ENCODE data around the gene CPB2. TPM values are rescaled to one million over a fixed set of nuclear protein-coding genes. Genes with fewer than 3 reads are reported as not detected.

Gene CPB2
- total RNA-seq, 1 experiment from 2014 or later, result not detected

DNA sequence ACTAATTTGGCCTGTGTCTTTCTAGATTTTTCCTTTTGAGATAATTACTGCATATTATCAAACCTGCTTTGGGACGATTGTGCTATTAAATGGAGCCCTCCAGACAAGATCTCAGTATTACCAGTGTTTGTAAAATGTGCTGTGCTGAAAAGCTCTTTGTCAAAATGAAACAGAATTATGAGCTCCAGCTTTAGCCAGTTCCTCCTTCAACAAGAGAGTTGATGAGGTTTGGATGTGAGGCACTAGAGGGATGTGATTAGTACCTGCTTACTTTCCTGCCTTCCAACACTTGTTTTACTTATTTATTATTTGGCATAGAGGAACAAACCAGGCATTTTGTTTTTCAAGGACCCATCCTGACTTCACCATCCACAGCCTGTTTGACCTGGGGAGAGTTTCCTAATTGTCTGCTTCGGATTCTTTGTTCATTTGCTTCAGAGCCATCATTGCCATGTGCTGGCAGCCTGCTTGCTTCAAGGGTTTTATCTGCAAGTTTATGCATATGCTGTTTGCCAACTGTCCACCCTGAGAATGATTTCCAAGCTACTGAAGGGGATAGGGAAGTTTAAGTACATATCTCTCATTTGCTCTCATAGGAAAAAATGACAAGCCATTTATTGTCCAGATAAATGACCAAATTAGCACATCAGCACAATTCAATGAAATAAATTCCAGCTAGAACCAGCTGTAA lies 32.9 kb upstream of the CPB2 start:
- BruUV-seq (replicated peaks), result no TSS peak
- no peaks in the 10 kb centered on the region for H3K27me3 Mint-ChIP-seq (ENCODE audit: insufficient read depth, unreplicated experiment)
- H3K4me1 Mint-ChIP-seq (ENCODE audit: insufficient read depth, unreplicated experiment), result no peaks in the 10 kb centered on the region
- ChIA-PET POLR2A (interaction anchor here (1.0 kb wide), 1 partner anchor 9 kb away, joined by 3 read pairs; no protein-coding TSS in a partner anchor), CTCF (interaction anchor here (0.7 to 1.3 kb wide), 2 partner anchors 514 to 770 kb away, joined by 3 to 6 read pairs; no protein-coding TSS in a partner anchor)
- intact Hi-C loops (cut with micrococcal nuclease), result no loop called here
- no peak overlapping the region for H3K4me3 Mint-ChIP-seq (ENCODE audit: unreplicated experiment)
- no peaks in the 10 kb centered on the region for H3K36me3 Mint-ChIP-seq (ENCODE audit: insufficient read depth, unreplicated experiment)
- H3K27ac Mint-ChIP-seq (ENCODE audit: low read depth, unreplicated experiment), result no peak overlapping the region
- H3K9me3 Mint-ChIP-seq (ENCODE audit: unreplicated experiment), result no peaks in the 10 kb centered on the region
- TF ChIP-seq, protein P1, sequence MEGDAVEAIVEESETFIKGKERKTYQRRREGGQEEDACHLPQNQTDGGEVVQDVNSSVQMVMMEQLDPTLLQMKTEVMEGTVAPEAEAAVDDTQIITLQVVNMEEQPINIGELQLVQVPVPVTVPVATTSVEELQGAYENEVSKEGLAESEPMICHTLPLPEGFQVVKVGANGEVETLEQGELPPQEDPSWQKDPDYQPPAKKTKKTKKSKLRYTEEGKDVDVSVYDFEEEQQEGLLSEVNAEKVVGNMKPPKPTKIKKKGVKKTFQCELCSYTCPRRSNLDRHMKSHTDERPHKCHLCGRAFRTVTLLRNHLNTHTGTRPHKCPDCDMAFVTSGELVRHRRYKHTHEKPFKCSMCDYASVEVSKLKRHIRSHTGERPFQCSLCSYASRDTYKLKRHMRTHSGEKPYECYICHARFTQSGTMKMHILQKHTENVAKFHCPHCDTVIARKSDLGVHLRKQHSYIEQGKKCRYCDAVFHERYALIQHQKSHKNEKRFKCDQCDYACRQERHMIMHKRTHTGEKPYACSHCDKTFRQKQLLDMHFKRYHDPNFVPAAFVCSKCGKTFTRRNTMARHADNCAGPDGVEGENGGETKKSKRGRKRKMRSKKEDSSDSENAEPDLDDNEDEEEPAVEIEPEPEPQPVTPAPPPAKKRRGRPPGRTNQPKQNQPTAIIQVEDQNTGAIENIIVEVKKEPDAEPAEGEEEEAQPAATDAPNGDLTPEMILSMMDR (IDR thresholded peaks at IDR 0.05; ENCODE audit: unreplicated experiment), result no peak
- DNase-seq (ENCODE audit: unreplicated experiment), result no peak

DNA sequence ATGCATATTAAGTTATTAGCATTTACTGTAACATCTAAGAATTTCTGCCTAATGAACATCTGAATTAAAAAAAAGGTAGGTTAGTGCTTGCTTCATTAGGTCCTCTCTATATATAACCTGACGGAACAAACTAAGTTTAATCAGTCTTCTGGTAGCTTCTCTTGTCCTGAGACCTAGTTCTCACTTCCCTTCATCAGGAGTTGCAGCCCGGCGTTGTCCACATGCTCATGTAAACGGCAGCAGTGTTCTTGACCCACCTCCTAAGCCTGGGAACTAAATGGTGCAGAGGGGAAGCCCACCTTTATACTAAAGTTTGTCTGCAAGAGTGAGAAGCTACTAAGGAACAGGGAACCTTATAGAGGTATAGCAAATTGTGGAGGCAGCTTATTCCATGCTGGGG lies 31.9 kb upstream of the CPB2 start:
- CTCF ChIA-PET, result interaction anchor here (0.7 to 2.5 kb wide), 4 partner anchors 10 to 513 kb away, joined by 3 to 13 read pairs (median 4); no protein-coding TSS in a partner anchor
- H3K27ac Mint-ChIP-seq (ENCODE audit: low read depth, unreplicated experiment), result no peak overlapping the region
- intact Hi-C loops (cut with micrococcal nuclease), result no loop called here

DNA sequence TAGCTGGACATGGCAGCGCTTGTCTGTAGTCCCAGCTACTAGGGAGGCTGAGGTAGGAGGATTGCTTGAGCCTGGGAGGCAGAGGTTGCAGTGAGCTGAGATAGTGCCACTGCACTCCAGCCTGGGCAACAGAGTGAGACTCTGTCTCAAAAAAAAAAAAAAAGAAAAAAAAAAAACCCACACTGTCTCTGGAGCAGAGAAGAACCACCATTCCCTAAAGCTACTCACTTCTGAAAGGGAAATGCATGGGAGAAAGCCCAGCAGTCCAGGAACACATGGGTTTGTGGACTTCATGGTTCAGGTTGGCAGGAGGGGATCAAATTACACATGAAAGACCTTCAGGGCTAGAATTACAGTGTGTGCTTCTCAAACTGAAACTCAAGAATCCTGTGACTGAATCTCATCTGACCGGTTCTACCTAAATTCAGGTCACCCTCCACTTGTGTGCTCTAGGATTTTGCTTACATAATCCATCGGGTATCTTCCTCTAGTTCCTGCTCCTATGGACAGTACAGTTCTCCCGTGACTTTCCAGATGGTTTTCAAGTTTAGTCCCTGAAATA lies 30.2 kb upstream of the CPB2 start:
- Mint-ChIP-seq H3K9me3 (ENCODE audit: unreplicated experiment) (no peaks in the 10 kb centered on the region), H3K4me1 (ENCODE audit: insufficient read depth, unreplicated experiment) (no peaks in the 10 kb centered on the region), H3K27me3 (ENCODE audit: insufficient read depth, unreplicated experiment) (peaks cover 15% of the 10 kb centered on the region), H3K27ac (ENCODE audit: low read depth, unreplicated experiment) (no peak overlapping the region), H3K4me3 (ENCODE audit: unreplicated experiment) (no peak overlapping the region), H3K36me3 (ENCODE audit: insufficient read depth, unreplicated experiment) (no peaks in the 10 kb centered on the region)
- CTCF ChIA-PET, result interaction anchor here (2.5 kb wide), 1 partner anchor 8 kb away, joined by 13 read pairs; no protein-coding TSS in a partner anchor
- POLR2A ChIA-PET, result interaction anchor here (0.7 kb wide), 1 partner anchor 253 kb away, joined by 3 read pairs; no protein-coding TSS in a partner anchor
- TF ChIP-seq, protein P1 (IDR thresholded peaks at IDR 0.05; ENCODE audit: unreplicated experiment), result no peak
- no TSS peak for BruUV-seq (replicated peaks)
- intact Hi-C loops (cut with micrococcal nuclease), result no loop called here
- peak; percentile 59 for DNase-seq (ENCODE audit: unreplicated experiment)

More for the DNA sequence above, 31.9 kb upstream of the CPB2 start:
- H3K4me3 Mint-ChIP-seq (ENCODE audit: unreplicated experiment), result no peak overlapping the region
- BruUV-seq (replicated peaks), result no TSS peak
- DNase-seq (ENCODE audit: unreplicated experiment), result no peak
- H3K27me3 Mint-ChIP-seq (ENCODE audit: insufficient read depth, unreplicated experiment), result no peaks in the 10 kb centered on the region
- POLR2A ChIA-PET, result no interaction called here
- no peaks in the 10 kb centered on the region for H3K36me3 Mint-ChIP-seq (ENCODE audit: insufficient read depth, unreplicated experiment)
- TF ChIP-seq, protein P1 (IDR thresholded peaks at IDR 0.05; ENCODE audit: unreplicated experiment), result no peak
- H3K4me1 Mint-ChIP-seq (ENCODE audit: insufficient read depth, unreplicated experiment), result no peaks in the 10 kb centered on the region
- no peaks in the 10 kb centered on the region for H3K9me3 Mint-ChIP-seq (ENCODE audit: unreplicated experiment)

DNA sequence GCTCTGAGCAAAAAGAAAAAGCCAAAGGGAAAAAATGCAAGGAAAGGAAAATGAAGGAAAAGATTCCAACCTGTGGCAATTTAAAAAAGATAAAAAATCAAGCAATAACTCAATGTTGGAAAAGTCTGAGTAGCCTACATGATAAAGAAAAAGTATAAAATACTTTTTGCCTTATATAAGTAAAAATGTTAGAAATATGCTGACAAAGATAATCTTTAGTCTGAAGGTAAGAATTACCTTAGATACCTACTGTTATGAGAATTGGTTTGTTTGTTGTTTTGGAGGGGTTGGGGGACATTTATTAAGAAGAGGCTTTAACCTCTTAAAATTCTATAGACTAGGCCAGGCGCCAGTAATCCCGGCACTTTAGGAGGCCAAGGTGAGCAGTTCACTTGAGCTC lies 29.7 kb upstream of the CPB2 start:
- ChIA-PET POLR2A (no interaction called here), CTCF (interaction anchor here (0.6 to 2.5 kb wide), 2 partner anchors 8 to 327 kb away, joined by 5 to 13 read pairs; no protein-coding TSS in a partner anchor)
- DNase-seq (ENCODE audit: unreplicated experiment), result no peak
- Mint-ChIP-seq H3K36me3 (ENCODE audit: insufficient read depth, unreplicated experiment) (no peaks in the 10 kb centered on the region), H3K4me3 (ENCODE audit: unreplicated experiment) (no peak overlapping the region), H3K27ac (ENCODE audit: low read depth, unreplicated experiment) (no peak overlapping the region), H3K27me3 (ENCODE audit: insufficient read depth, unreplicated experiment) (peaks cover 21% of the 10 kb centered on the region), H3K4me1 (ENCODE audit: insufficient read depth, unreplicated experiment) (no peaks in the 10 kb centered on the region), H3K9me3 (ENCODE audit: unreplicated experiment) (no peaks in the 10 kb centered on the region)
- intact Hi-C loops (cut with micrococcal nuclease), result no loop called here
- no TSS peak for BruUV-seq (replicated peaks)
- TF ChIP-seq, protein P1 (IDR thresholded peaks at IDR 0.05; ENCODE audit: unreplicated experiment), result no peak
